H9 (cell line): ENCODE measurements around the gene GRIK4. TPM values are rescaled to one million over a fixed set of nuclear protein-coding genes. Genes with fewer than 3 reads are reported as not detected.
"Not testable (repeated sequence)": the region's sequence is repeated elsewhere in the genome, so short reads cannot be mapped to it uniquely, and the experiment has no call there.

Experiments
- DNase-seq: peaks from one replicate; pipeline ENCODE4 v3.0.0-alpha.2; 2017
- H2AFZ ChIP-seq: one replicate; pipeline ENCODE4 v1.6.1; 2013; ENCODE audit warnings: mild to moderate bottlenecking, low read length, control low read depth, moderate library complexity
- H2AK5ac ChIP-seq: 2 replicates; pipeline ENCODE4 v1.6.1; 2013; ENCODE audit warnings: low read length, control low read depth, mixed read lengths; ENCODE audit not compliant: insufficient read length
- H2BK120ac ChIP-seq: one replicate; pipeline ENCODE4 v1.6.1; 2013; ENCODE audit warnings: low read depth, mild to moderate bottlenecking, low read length, control low read depth, inconsistent platforms; ENCODE audit not compliant: poor library complexity, severe bottlenecking
- H2BK12ac ChIP-seq: 2 replicates; pipeline ENCODE4 v1.6.1; 2013; ENCODE audit warnings: low read length, control low read depth, mixed read lengths, low read depth; ENCODE audit not compliant: insufficient read length
- H2BK15ac ChIP-seq: 2 replicates; pipeline ENCODE4 v1.6.1; 2013; ENCODE audit warnings: low read depth, low read length, control low read depth
- H2BK20ac ChIP-seq: one replicate; pipeline ENCODE4 v1.6.1; 2013; ENCODE audit warnings: low read depth, mild to moderate bottlenecking, low read length, control low read depth, inconsistent platforms; ENCODE audit not compliant: poor library complexity, severe bottlenecking
- H2BK5ac ChIP-seq: 2 replicates; pipeline ENCODE4 v1.6.1; 2013; ENCODE audit warnings: low read length, control low read depth, mixed read lengths; ENCODE audit not compliant: insufficient read length
- H3K14ac ChIP-seq: 2 replicates; pipeline ENCODE4 v1.6.1; 2013; ENCODE audit warnings: low read length, control low read depth; ENCODE audit not compliant: insufficient read depth
- H3K18ac ChIP-seq: 2 replicates; pipeline ENCODE4 v1.6.1; 2013; ENCODE audit warnings: low read depth, mild to moderate bottlenecking, mixed read lengths, low read length, control low read depth; ENCODE audit not compliant: insufficient read length
- H3K23ac ChIP-seq: 2 replicates; pipeline ENCODE4 v1.6.1; 2013; ENCODE audit warnings: low read length, control low read depth, mixed read lengths, low read depth; ENCODE audit not compliant: insufficient read length
- H3K23me2 ChIP-seq: 2 replicates; pipeline ENCODE4 v1.6.1; 2013; ENCODE audit warnings: low read depth, mild to moderate bottlenecking, mixed read lengths, low read length, control low read depth; ENCODE audit not compliant: insufficient read length, poor library complexity, severe bottlenecking
- H3K27ac ChIP-seq: 2 replicates; pipeline ENCODE4 v1.5.1; 2013; ENCODE audit warnings: low read length, control low read depth, mixed read lengths, low read depth; ENCODE audit not compliant: insufficient read length
- H3K27me3 ChIP-seq: 2 replicates; pipeline ENCODE4 v1.6.1; 2013; ENCODE audit warnings: low read length, control low read depth, inconsistent platforms; ENCODE audit not compliant: insufficient read depth
- H3K4ac ChIP-seq: 2 replicates; pipeline ENCODE4 v1.6.1; 2013; ENCODE audit warnings: low read depth, mild to moderate bottlenecking, control low read depth, inconsistent platforms, low read length, moderate library complexity
- H3K4me1 ChIP-seq: 2 replicates; pipeline ENCODE4 v1.6.1; 2013; ENCODE audit warnings: low read length, control low read depth, inconsistent platforms; ENCODE audit not compliant: insufficient read depth
- H3K4me2 ChIP-seq: 2 replicates; pipeline ENCODE4 v1.6.1; 2013; ENCODE audit warnings: low read length, control low read depth, mixed read lengths; ENCODE audit not compliant: insufficient read length, insufficient read depth
- H3K56ac ChIP-seq: 2 replicates; pipeline ENCODE4 v1.6.1; 2013; ENCODE audit warnings: low read depth, mild to moderate bottlenecking, mixed read lengths, low read length, control low read depth; ENCODE audit not compliant: insufficient read length
- H3K79me1 ChIP-seq: 2 replicates; pipeline ENCODE4 v1.6.1; 2013; ENCODE audit warnings: low read depth, mild to moderate bottlenecking, moderate library complexity, low read length, control low read depth, inconsistent platforms; ENCODE audit not compliant: insufficient read depth, poor library complexity, severe bottlenecking
- H3K79me2 ChIP-seq: 2 replicates; pipeline ENCODE4 v1.6.1; 2013; ENCODE audit warnings: low read length, control low read depth, inconsistent platforms; ENCODE audit not compliant: insufficient read depth
- H3K9ac ChIP-seq: 2 replicates; pipeline ENCODE4 v1.6.1; 2013; ENCODE audit warnings: low read length, control low read depth, mixed read lengths; ENCODE audit not compliant: insufficient read length; ENCODE audit errors: extremely low read depth
- H3K9me3 ChIP-seq: one replicate; pipeline ENCODE4 v1.6.1; 2013; ENCODE audit warnings: low read depth, low read length, inconsistent platforms; ENCODE audit not compliant: control insufficient read depth
- H3T11ph ChIP-seq: one replicate; pipeline ENCODE4 v1.6.1; 2013; ENCODE audit warnings: mild to moderate bottlenecking, low read length, control low read depth, inconsistent platforms
- H4K20me1 ChIP-seq: one replicate; pipeline ENCODE4 v1.6.1; 2013; ENCODE audit not compliant: control insufficient read depth, insufficient read length, insufficient read depth
- H4K5ac ChIP-seq: 2 replicates; pipeline ENCODE4 v1.6.1; 2013; ENCODE audit warnings: low read depth, mild to moderate bottlenecking, mixed read lengths, low read length, control low read depth; ENCODE audit not compliant: insufficient read length
- H4K8ac ChIP-seq: replicated peaks from 2 replicates; pipeline ENCODE4 v1.6.1; 2013; ENCODE audit warnings: low read length, control low read depth, mixed read lengths, low read depth; ENCODE audit not compliant: insufficient read length
- H4K91ac ChIP-seq: 2 replicates; pipeline ENCODE4 v1.6.1; 2013; ENCODE audit warnings: low read depth, mild to moderate bottlenecking, moderate library complexity, mixed read lengths, low read length, control low read depth; ENCODE audit not compliant: insufficient read length
- H3K27ac Mint-ChIP-seq, 3 experiments: 2 replicates in 2 of 3; 3 replicates in 1 of 3; pipeline ENCODE4 v1.8.0; 2020 to 2021; ENCODE audit warnings: mixed read lengths in 3 of 3, mild to moderate bottlenecking in 1 of 3, moderate library complexity in 1 of 3
- H3K27me3 Mint-ChIP-seq: 2 replicates; pipeline ENCODE4 v1.8.0; 2021; ENCODE audit warnings: low read depth, mild to moderate bottlenecking, moderate library complexity, mixed read lengths
- H3K36me3 Mint-ChIP-seq, 3 experiments: 2 replicates in 2 of 3; 3 replicates in 1 of 3; pipeline ENCODE4 v1.8.0; 2020 to 2021; ENCODE audit warnings: low read depth in 3 of 3, mixed read lengths in 3 of 3; ENCODE audit not compliant: insufficient read depth in 1 of 3
- H3K4me1 Mint-ChIP-seq, 2 experiments: 2 replicates each; pipeline ENCODE4 v1.8.0; 2020; ENCODE audit warnings: mixed read lengths in 2 of 2
- H3K4me3 Mint-ChIP-seq, 2 experiments: 2 replicates in 1 of 2; 3 replicates in 1 of 2; pipeline ENCODE4 v1.8.0; 2020 to 2021; ENCODE audit warnings: mild to moderate bottlenecking in 2 of 2, mixed read lengths in 2 of 2, moderate library complexity in 1 of 2
- H3K9me3 Mint-ChIP-seq, 2 experiments: 2 replicates in 1 of 2; 3 replicates in 1 of 2; pipeline ENCODE4 v1.8.0; 2020; ENCODE audit warnings: mild to moderate bottlenecking in 2 of 2, mixed read lengths in 2 of 2, moderate library complexity in 1 of 2
- CTCF ChIP-seq: fragments of 200-600 bp; sonication (generic); conservative IDR thresholded peaks from 3 replicates; pipeline ENCODE4 v1.8.0; 2021; ENCODE audit warnings: antibody characterized with exemption, mild to moderate bottlenecking
- WGBS: extraction: QIAGEN DNeasy Blood & Tissue Kit; methylation state at CpG from one replicate; pipeline ENCODE4 v1.1.7; 2013; ENCODE audit warnings: missing lambda C conversion rate, low lambda C conversion rate, mixed read lengths; ENCODE audit not compliant: insufficient read length; ENCODE audit errors: extremely low coverage; 5-methylcytosine and 5-hydroxymethylcytosine counted together
- total RNA-seq: library from RNA; stranded (reverse); gene quantifications from 2 replicates; pipeline ENCODE4 v1.2.1, GENCODE V29; 2021

GRIK4 gene
- total RNA-seq, 1 experiment from 2014 or later = 2.3 TPM

GRCh38 chr11:120786206-120786735 is 274.7 kb downstream of the GRIK4 start:
- H3K23me2 ChIP-seq = no peaks in the 10 kb centered on the region
- no peak overlapping the region for H4K5ac ChIP-seq
- H3K27me3 ChIP-seq = no peaks in the 10 kb centered on the region
- no peak overlapping the region for H3K4me2 ChIP-seq
- peak overlapping the region in 1 of 3 experiments; percentile 6; a peak in 1 of 7 replicates for H3K27ac Mint-ChIP-seq
- H2AK5ac ChIP-seq = no peak overlapping the region
- H3K4me1 ChIP-seq = peaks cover 4% of the 10 kb centered on the region; the same call in 1 of the 2 replicates
- no peak overlapping the region for H3T11ph ChIP-seq
- no peak overlapping the region for H2BK15ac ChIP-seq
- H3K27me3 Mint-ChIP-seq = peaks cover 7% of the 10 kb centered on the region
- H2AFZ ChIP-seq = no peak overlapping the region
- H3K4ac ChIP-seq = no peak overlapping the region
- TF ChIP-seq CTCF = no peak
- H3K56ac ChIP-seq = no peak overlapping the region
- peaks cover 19% of the 10 kb centered on the region in 2 experiments for H3K4me1 Mint-ChIP-seq
- no peak overlapping the region for H4K8ac ChIP-seq
- H3K79me2 ChIP-seq = no peaks in the 10 kb centered on the region
- H2BK5ac ChIP-seq = no peak overlapping the region
- no peak overlapping the region for H3K23ac ChIP-seq
- no peak overlapping the region for H2BK20ac ChIP-seq
- DNase-seq = no peak
- H3K79me1 ChIP-seq = no peaks in the 10 kb centered on the region
- no peaks in the 10 kb centered on the region; a peak in 1 of 5 replicates for H3K9me3 Mint-ChIP-seq
- no peak overlapping the region for H3K4me3 Mint-ChIP-seq
- no peak overlapping the region for H2BK12ac ChIP-seq
- H3K36me3 Mint-ChIP-seq = no peaks in the 10 kb centered on the region
- no peak overlapping the region for H4K91ac ChIP-seq
- no peaks in the 10 kb centered on the region for H3K9me3 ChIP-seq
- H2BK120ac ChIP-seq = no peak overlapping the region
- WGBS = no CpG with 5 or more reads among the region's 4 CpGs
- H4K20me1 ChIP-seq = no peaks in the 10 kb centered on the region
- no peak overlapping the region for H3K27ac ChIP-seq
- H3K18ac ChIP-seq = no peak overlapping the region
- no peak overlapping the region for H3K14ac ChIP-seq
- H3K9ac ChIP-seq = no peak overlapping the region

GRCh38 chr11:120787224-120787623 is 275.7 kb downstream of the GRIK4 start:
- H3K4me1 ChIP-seq, H3K27ac ChIP-seq, H2BK20ac ChIP-seq, H3K56ac ChIP-seq, H3K79me2 ChIP-seq, H3K18ac ChIP-seq, H4K91ac ChIP-seq, DNase-seq, H3K9ac ChIP-seq, H3K4me2 ChIP-seq, H3K4me3 Mint-ChIP-seq, H2BK15ac ChIP-seq, H3K23ac ChIP-seq, H3K9me3 ChIP-seq, H3K27ac Mint-ChIP-seq, H3K79me1 ChIP-seq, H2AFZ ChIP-seq, H4K8ac ChIP-seq, H2BK5ac ChIP-seq, H3T11ph ChIP-seq, H3K4ac ChIP-seq, H2BK12ac ChIP-seq, H3K23me2 ChIP-seq, H3K9me3 Mint-ChIP-seq, H3K27me3 Mint-ChIP-seq, H3K27me3 ChIP-seq, H2BK120ac ChIP-seq, H4K20me1 ChIP-seq, H2AK5ac ChIP-seq, H3K36me3 Mint-ChIP-seq, H4K5ac ChIP-seq, H3K14ac ChIP-seq: not testable (repeated sequence)
- H3K4me1 Mint-ChIP-seq = peaks cover 14 to 15% of the 10 kb centered on the region in 2 experiments
- WGBS = no CpG with 5 or more reads among the region's 9 CpGs
